Gastrocnemius medialis (tissue), 4 donors: ENCODE results near the gene SUSD1.

ENCODE experiments used
- CTCF ChIP-seq, 5 experiments: fragments of 450-650 bp in 3 of 5; fragments of 200-600 bp in 2 of 5; sonication (generic) in 2 of 5; IDR thresholded peaks in 4 of 5; conservative IDR thresholded peaks in 1 of 5; 1 replicate in 4 of 5; 2 replicates in 1 of 5; pipeline ENCODE4 v1.5.1; 2016 to 2019; ENCODE audit warnings: antibody characterized with exemption in 5 of 5, mild to moderate bottlenecking in 3 of 5, moderate library complexity in 3 of 5
- POLR2A ChIP-seq, 2 donors: fragments of 450-650 bp; IDR thresholded peaks; one replicate each; pipeline ENCODE4 v1.6.1; 2017; ENCODE audit warnings: antibody characterized with exemption in 2 of 2, mild to moderate bottlenecking in 2 of 2, moderate library complexity in 2 of 2

DNA sequence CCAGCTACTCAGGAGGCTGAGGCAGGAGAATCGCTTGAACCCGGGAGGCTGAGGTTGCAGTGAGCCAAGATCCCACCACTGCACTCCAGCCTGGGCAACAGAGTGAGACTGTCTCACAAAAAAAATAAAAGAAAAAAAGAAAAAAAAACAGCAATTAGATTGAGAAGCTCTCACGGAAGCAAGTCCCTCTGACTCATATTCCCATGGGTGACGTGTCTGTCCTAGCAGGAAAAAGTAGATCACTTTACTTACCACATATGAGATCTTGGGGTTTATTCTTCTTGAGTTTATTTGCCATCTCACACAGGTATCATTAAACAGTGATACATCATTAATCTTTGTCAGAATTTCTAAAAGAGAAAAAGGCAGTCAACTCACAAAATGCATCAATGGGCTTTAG lies 62.6 kb downstream of the SUSD1 start:
- no peak for TF ChIP-seq POLR2A (IDR thresholded peaks at IDR 0.05)
- TF ChIP-seq CTCF (IDR thresholded peaks at IDR 0.05 in 4 of 5, conservative IDR thresholded peaks at IDR 0.05 in 1 of 5) = no peak
